Smooth muscle cell (in vitro differentiated cells): ENCODE results near the gene TMA7. TPM values are rescaled to one million over a fixed set of nuclear protein-coding genes. Genes with fewer than 3 reads are reported as not detected.
A peak's percentile ranks its signal among the peaks of the same experiment; 100 is the strongest.

ENCODE experiments used
- DNase-seq: peaks from one replicate; lab custom pipeline; 2025; ENCODE audit not compliant: unreplicated experiment; lab: John Stamatoyannopoulos, UW
- H2AFZ ChIP-seq: fragments of 200-600 bp; sonication (generic); 2 replicates; pipeline ENCODE4 v1.6.0; 2016; ENCODE audit warnings: antibody characterized with exemption, low read depth, mild to moderate bottlenecking
- H3F3A ChIP-seq: fragments of 200-600 bp; sonication (generic); 2 replicates; pipeline ENCODE4 v1.6.0; 2017; ENCODE audit warnings: antibody characterized with exemption, low read depth
- H3K27ac ChIP-seq: fragments of 200-600 bp; sonication (generic); 2 replicates; pipeline ENCODE4 v1.5.1; 2016; ENCODE audit warnings: low read depth, mild to moderate bottlenecking
- H3K27me3 ChIP-seq: fragments of 200-600 bp; sonication (generic); 2 replicates; pipeline ENCODE4 v1.6.1; 2016; ENCODE audit warnings: low read depth, mild to moderate bottlenecking
- H3K36me3 ChIP-seq: fragments of 200-600 bp; sonication (generic); 2 replicates; pipeline ENCODE4 v1.5.1; 2016; ENCODE audit warnings: low read depth
- H3K4me1 ChIP-seq: fragments of 200-600 bp; sonication (generic); 2 replicates; pipeline ENCODE4 v1.5.1; 2016; ENCODE audit warnings: low read depth
- H3K4me2 ChIP-seq: fragments of 200-600 bp; sonication (generic); 2 replicates; pipeline ENCODE4 v1.6.0; 2016; ENCODE audit warnings: mild to moderate bottlenecking
- H3K4me3 ChIP-seq: fragments of 200-600 bp; sonication (generic); 2 replicates; pipeline ENCODE4 v1.5.1; 2016; ENCODE audit warnings: mild to moderate bottlenecking
- H3K79me2 ChIP-seq: fragments of 200-600 bp; sonication (generic); 2 replicates; pipeline ENCODE4 v1.6.0; 2016; ENCODE audit warnings: low read depth, mild to moderate bottlenecking
- H3K9ac ChIP-seq: fragments of 200-600 bp; sonication (generic); 2 replicates; pipeline ENCODE4 v1.6.0; 2016; ENCODE audit warnings: low read depth
- H3K9me3 ChIP-seq: fragments of 200-600 bp; sonication (generic); replicated peaks from 2 replicates; pipeline ENCODE4 v1.5.1; 2016; ENCODE audit warnings: low read depth
- H4K20me1 ChIP-seq: fragments of 200-600 bp; sonication (generic); 2 replicates; pipeline ENCODE4 v1.6.0; 2016; ENCODE audit warnings: low read depth
- CTCF ChIP-seq: fragments of 200-600 bp; sonication (generic); IDR thresholded peaks from 2 replicates; pipeline ENCODE4 v1.5.1; 2017; ENCODE audit warnings: borderline replicate concordance, mild to moderate bottlenecking, antibody characterized with exemption; ENCODE audit not compliant: insufficient read depth, poor library complexity, severe bottlenecking
- WGBS: methylation state at CpG from one replicate; pipeline ENCODE4 v1.1.7; 2016; ENCODE audit warnings: low lambda C conversion rate; 5-methylcytosine and 5-hydroxymethylcytosine counted together
- polyA plus RNA-seq: library from polyadenylated mRNA; unstranded; fragments of >200 nt; fragmentation: Nextera tagmentation; extraction: Ambion mirVana; gene quantifications from 2 replicates; pipeline ENCODE4 v1.2.1, GENCODE V29; 2016
- total RNA-seq: library from RNA; depleted of rRNA; stranded (reverse); fragments of >200 nt; gene quantifications from 2 replicates; pipeline ENCODE4 v1.2.3, GENCODE V29; 2014

The TMA7 gene
- total and polyA plus RNA-seq, 2 experiments from 2014 or later = 343 to 491 TPM

GRCh38 chr3:48446425-48447193, 6.6 kb downstream of the TMA7 start, which contains the start of gene ATRIP:
Gene ATRIP, plus strand, starts transcription at chr3:48446737. Its CDS starts 109 bp downstream, at chr3:48446846.
- Histone ChIP-seq H3K4me2 (peak within 1 kb of the TSS; percentile 91), H2AFZ (peak within 1 kb of the TSS; percentile 50), H3K79me2 (peaks cover 21% of the 10 kb centered on the region), H3K27ac (peak within 1 kb of the TSS; percentile 69), H3K9me3 (no peaks in the 10 kb centered on the region), H3K36me3 (no peaks in the 10 kb centered on the region), H3K4me1 (peaks cover 12% of the 10 kb centered on the region), H3F3A (peaks cover 14% of the 10 kb centered on the region), H3K27me3 (no peaks in the 10 kb centered on the region), H3K9ac (peak within 1 kb of the TSS; percentile 66), H4K20me1 (peaks cover 11% of the 10 kb centered on the region), H3K4me3 (peak within 1 kb of the TSS; percentile 76)
- WGBS = 1% methylated on average over 87 of the region's 91 CpGs
- TF ChIP-seq CTCF = no peak
- peak; percentile 72 for DNase-seq

- H3K4me2 ChIP-seq = no peak overlapping the region
- no peak for TF ChIP-seq CTCF
- no peak overlapping the region for H3K27ac ChIP-seq
- H3K4me3 ChIP-seq = no peak overlapping the region
- no peak overlapping the region for H2AFZ ChIP-seq
- no peak overlapping the region for H3K9ac ChIP-seq
- H3K27me3 ChIP-seq = no peaks in the 10 kb centered on the region
- H3K4me1 ChIP-seq = peaks cover 10% of the 10 kb centered on the region
- H3F3A ChIP-seq = no peaks in the 10 kb centered on the region
- no peaks in the 10 kb centered on the region for H4K20me1 ChIP-seq
- no peaks in the 10 kb centered on the region for H3K36me3 ChIP-seq
- H3K9me3 ChIP-seq = no peaks in the 10 kb centered on the region
- H3K79me2 ChIP-seq = peaks cover 14% of the 10 kb centered on the region
- no peak for DNase-seq
- WGBS = 100% methylated on average over 1 of the region's 1 CpG
Observed at GRCh38 chr3:48451270-48451669, 11.2 kb downstream of the TMA7 start.

GRCh38 chr3:48456456-48456855, 16.4 kb downstream of the TMA7 start:
- H3K4me2 ChIP-seq = no peak overlapping the region
- no peak overlapping the region for H3K9ac ChIP-seq
- H2AFZ ChIP-seq = no peak overlapping the region
- H3F3A ChIP-seq = no peaks in the 10 kb centered on the region
- H3K27me3 ChIP-seq = no peaks in the 10 kb centered on the region
- no peaks in the 10 kb centered on the region for H3K9me3 ChIP-seq
- TF ChIP-seq CTCF = no peak
- H3K27ac ChIP-seq = no peak overlapping the region
- no peaks in the 10 kb centered on the region for H4K20me1 ChIP-seq
- H3K36me3 ChIP-seq = no peaks in the 10 kb centered on the region
- no peaks in the 10 kb centered on the region for H3K4me1 ChIP-seq
- WGBS = 100% methylated on average over 1 of the region's 1 CpG
- no peak for DNase-seq
- no peak overlapping the region for H3K4me3 ChIP-seq
- no peaks in the 10 kb centered on the region for H3K79me2 ChIP-seq

GRCh38 chr3:48459331-48459730, 19.3 kb downstream of the TMA7 start:
- Histone ChIP-seq H3K36me3 (no peaks in the 10 kb centered on the region), H3F3A (no peaks in the 10 kb centered on the region), H2AFZ (no peak overlapping the region), H3K4me3 (no peak overlapping the region), H3K9me3 (no peaks in the 10 kb centered on the region), H4K20me1 (no peaks in the 10 kb centered on the region), H3K27ac (no peak overlapping the region), H3K79me2 (no peaks in the 10 kb centered on the region), H3K4me1 (no peaks in the 10 kb centered on the region), H3K27me3 (no peaks in the 10 kb centered on the region), H3K4me2 (no peak overlapping the region), H3K9ac (no peak overlapping the region)
- 74% methylated on average over 3 of the region's 3 CpGs for WGBS
- no peak for DNase-seq
- TF ChIP-seq CTCF = no peak
